ENCODE measurements around the gene SYCP2L. TPM values are rescaled to one million over a fixed set of nuclear protein-coding genes. Genes with fewer than 3 reads are reported as not detected.

The SYCP2L gene
- total RNA-seq, result 6.9 TPM

GRCh38 chr6:10886691-10887502, at the start of gene SYCP2L:
SYCP2L (plus strand) TSS chr6:10887052; CDS start chr6:10887127, 75 bp downstream.

GRCh38 chr6:10837995-10838793, 48.7 kb upstream of the SYCP2L start, which contains the start of gene MAK:
MAK (minus strand) TSS chr6:10838539; CDS start chr6:10830648, 7,891 bp downstream.

Other genes with a start within 250 kb of the SYCP2L start
- 0.92 TPM for gene C6orf52, start 192.4 kb upstream of the SYCP2L start, total RNA-seq
- gene PAK1IP1, start 192.1 kb upstream of the SYCP2L start, total RNA-seq, result 21.2 TPM
- gene TMEM14C, start 164.0 kb upstream of the SYCP2L start, total RNA-seq, result 61.8 TPM
- gene TMEM14B, start 139.2 kb upstream of the SYCP2L start, total RNA-seq, result 57.9 TPM
- gene MAK, start 48.5 kb upstream of the SYCP2L start, total RNA-seq, result 2.1 TPM
- gene GCM2, start 5.0 kb upstream of the SYCP2L start, total RNA-seq, result not detected
- gene ELOVL2, start 157.3 kb downstream of the SYCP2L start, total RNA-seq, result 35.3 TPM
- gene SMIM13, start 206.8 kb downstream of the SYCP2L start, total RNA-seq, result 117 TPM
- gene ERVFRD-1, start 224.7 kb downstream of the SYCP2L start, total RNA-seq, result not detected